ENCODE measurements around the gene OBI1.

GRCh38 chr13:78601124-78601873, 57.7 kb downstream of the OBI1 start:
- TF ChIP-seq POLR2A (IDR thresholded peaks at IDR 0.05; ENCODE audit: low read length) (no peak), GATA1 (IDR thresholded peaks at IDR 0.05; ENCODE audit: low read depth, low read length) (no peak)

All from erythroblast (primary cell).